Activated CD4-positive, alpha-beta T cell treated with anti-CD3 and anti-CD28 coated beads, Interleukin-2, amount 50 U/mL, for 4 hours (primary cell): ENCODE measurements around the gene RECQL.
"Not testable (repeated sequence)": the region's sequence is repeated elsewhere in the genome, so short reads cannot be mapped to it uniquely, and the experiment has no call there.

Experiments used
- DNase-seq, 2 experiments: peaks; one replicate each; pipeline ENCODE4 v3.0.0-alpha.2; 2020

RECQL gene

DNA sequence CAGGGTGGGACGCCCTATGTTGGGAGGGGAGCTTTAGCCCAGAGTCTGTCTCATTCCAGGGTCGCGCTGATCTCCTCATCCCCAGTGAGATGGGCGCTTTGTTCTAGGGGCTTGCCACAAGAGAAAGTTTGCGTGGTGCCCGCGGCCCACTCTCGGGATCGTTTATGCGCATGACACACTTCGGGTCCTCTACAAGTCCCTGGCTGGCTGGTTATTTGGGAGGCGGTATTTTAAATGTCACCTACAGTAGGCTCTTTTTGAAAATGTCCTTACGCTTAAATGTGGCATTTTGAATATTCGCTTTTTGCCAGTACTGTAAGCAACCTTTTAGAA, 695 bp upstream of the RECQL start:
- DNase-seq, result peak; percentile 30 to 32

DNA sequence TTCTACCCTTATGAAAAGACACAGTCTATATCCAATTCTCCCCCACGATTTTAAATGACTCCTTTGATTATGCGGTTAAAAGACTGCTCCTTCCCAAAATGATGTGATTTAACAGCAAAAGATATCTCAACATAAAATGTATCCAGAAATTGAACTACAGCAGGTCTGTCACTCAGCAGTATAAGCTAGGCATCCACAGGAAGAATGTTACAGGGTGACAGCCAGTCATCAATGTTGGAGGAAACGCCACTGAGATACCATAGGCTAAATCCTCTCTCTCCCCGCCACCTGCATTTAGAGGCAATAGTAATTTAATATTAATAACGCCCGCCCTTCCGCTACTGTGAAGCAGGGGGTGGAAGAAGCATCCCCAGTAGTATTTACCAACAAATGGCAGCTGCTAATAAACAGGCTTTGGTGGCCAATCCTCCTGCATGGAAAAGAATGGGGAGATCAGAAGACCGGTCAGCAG, 613 bp downstream of the RECQL start:
- DNase-seq, result no peak

DNA sequence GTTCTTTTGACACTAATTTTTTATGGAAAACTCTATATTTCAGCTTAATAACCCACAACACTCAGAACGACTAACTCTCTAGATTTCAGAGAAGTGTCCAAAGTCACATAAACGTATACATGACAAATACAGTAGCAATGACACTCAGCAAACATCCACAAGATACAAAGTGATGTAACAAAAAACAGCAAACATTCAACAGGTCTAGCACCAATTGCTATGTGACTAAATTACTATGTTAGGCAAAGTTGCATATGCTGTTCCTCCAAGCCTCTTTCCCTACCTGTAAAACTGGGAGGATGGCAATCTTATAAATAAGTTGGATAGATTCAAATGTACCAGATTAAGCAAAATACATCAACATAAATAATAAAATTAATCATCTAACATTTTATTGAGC, 1.7 kb downstream of the RECQL start:
- DNase-seq, result no peak

DNA sequence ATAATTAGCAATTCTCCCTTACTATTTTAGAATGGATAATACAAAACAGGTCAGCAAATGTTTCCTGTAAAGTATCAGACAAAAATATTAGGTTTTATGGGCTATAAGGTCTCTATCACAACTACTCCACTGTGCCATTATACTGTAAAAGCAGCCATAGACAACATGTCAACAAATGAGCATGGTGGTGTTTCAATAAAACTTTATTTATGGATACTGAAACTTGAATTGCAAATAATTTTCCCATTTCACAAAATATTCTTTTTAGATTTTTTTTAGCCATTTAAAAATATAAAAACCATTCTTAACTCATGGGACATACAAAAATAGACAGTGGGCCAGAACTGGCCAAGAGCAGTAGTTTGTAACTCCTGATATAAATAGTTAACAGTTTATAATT, 15.4 kb downstream of the RECQL start:
- DNase-seq, result no peak

DNA sequence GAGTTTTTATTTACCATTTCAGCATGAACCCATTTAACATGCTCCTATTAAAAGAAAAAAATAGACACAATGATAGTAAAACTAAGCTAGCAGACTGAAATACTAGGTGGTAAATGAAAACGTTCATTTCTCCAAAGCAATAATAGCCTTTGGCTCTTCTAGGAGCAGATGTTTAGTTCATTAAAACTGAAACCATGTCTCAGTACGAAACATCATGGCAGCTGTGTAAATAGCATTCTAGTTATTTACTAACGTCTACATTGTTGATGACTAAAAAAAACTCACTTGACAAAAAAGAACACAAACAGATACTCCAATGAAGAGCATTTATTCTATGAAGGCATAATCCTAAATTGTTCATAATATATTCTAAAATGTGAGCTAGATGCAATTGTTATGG, 17.9 kb downstream of the RECQL start:
- DNase-seq, result no peak

DNA sequence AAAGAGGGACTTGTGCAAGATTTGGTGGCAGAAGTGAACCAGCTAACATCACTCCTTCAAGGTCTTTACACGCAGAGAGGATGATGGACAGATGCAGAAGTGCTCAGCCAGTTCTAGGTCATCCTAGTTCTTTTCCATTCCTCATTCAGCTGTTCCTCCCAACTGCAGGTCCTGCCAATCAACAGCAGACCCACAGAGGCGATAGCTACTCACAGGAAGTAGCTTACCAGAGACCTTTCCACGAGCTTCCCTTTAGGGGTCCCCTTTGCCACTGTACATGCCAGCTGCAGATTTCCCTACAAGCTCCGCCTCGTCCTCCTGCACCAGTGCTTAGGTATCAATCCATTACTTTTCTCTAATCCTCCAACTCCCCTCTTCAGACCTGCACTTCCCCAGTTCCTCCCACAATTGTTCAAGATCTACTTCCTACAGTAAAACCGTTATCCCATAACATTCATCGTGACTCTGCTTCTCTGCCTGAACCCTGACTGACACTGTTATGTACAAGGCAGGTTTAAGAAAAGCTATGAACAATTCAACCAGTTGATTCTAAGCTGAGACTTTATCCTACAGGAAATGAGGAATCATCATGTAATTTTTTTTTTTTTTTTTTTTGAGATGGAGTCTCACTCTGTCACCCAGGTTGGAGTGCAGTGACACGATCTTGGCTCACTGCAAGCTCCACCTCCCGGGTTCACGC, 22.5 kb downstream of the RECQL start:
- DNase-seq, result no peak

DNA sequence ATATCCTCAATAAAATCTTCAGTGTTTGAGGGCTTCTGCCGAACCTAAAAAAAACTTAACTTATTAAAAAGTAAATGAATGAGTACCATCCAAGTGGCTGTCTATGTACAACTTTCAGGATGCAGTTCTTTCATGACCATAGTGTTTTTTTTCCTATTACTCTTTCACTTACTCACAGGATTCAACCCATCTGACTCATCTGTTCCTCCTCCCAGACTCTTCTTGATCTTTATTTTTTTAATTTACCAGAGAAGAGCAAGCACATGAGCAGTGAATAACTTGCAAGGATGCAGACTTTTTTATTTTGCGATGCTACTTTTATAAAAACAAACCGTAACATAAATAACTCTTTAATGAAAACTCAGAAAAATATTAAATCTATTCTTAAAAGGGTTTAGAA, 24.5 kb downstream of the RECQL start:
- no peak for DNase-seq

DNA sequence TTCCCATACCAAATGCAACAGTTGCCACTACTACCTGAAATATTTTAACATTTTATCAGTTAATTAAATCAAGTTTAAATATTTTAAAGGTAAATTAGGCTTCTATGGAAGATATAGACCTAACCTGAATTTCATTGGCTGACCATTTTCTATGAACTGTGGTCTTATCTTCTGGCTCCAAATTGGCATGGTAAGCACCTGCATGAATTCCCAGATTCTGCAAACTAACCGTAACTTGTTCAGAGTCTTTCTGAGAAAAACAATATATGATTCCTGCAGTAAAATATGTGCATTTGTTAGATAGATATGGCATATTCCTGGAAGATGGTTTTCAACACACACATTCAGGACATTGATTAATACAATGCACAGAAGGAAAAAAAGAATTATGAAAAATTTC, 25.9 kb downstream of the RECQL start:
- no peak for DNase-seq

DNA sequence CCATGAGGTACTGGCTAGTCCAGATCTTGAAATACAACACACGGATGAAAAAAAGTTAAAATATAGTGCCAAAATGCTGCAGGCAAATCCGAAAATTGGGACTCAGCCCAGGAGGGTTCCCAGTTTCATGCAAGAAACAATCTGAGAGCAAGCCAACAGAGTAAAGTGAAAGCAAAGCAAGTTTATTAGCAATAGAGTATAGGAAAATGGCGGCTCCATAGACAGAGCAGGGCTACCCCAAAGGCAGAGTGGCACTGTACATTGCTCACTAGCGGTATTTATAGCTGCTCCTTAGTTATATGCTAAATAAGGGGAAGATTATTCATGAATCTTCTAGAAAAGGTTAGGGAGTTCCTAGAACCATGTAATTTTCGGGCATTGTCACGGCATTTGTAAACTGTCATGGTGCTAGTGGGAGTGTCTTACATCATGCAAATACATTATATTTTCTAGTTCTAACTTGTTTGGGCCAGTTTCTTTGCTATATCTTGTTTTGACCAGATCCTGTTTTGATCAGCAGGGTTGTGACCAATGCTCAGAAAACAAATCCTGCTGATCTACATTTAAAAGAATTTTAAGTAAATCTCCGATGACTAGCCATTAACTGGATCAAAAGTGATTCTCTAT, 29.1 kb downstream of the RECQL start:
- DNase-seq, result no peak

DNA sequence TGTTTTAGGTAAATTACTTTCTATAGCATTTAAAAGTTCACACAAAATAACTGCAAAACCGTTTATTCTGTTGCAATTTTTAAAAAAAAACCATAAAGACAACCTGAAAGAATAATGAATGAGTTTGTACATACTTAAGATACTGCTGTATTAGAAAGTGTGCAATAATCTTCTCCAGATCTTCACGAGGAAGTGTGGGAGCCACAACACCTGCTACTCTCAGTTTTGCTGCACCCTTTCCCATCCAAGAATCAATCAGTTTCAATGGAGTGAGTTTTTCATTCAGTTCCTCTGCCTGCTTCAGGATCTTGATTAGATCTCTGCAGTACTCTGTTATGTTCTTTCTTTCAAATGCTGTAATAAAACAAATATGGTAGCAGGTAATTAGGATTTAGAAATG, 30.1 kb downstream of the RECQL start:
- no peak for DNase-seq

DNA sequence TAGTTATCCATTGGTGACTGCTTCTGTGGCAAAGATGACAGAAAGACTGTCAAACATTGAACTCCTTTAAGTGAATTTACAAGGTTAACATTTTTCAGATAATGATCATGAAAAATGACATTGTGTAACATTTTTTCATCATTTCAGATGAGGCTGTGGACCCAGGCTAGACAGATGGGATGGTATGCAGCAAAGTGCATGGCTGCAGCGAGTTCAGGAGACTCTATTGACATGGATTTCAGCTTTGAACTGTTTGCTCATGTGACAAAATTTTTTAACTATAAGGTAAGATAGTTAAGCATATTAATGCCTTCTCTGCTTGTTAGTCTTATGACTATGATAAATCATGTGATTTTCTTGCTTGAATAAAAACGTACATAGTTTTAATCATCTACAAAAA, 34.1 kb downstream of the RECQL start:
- DNase-seq, result not testable (repeated sequence)

DNA sequence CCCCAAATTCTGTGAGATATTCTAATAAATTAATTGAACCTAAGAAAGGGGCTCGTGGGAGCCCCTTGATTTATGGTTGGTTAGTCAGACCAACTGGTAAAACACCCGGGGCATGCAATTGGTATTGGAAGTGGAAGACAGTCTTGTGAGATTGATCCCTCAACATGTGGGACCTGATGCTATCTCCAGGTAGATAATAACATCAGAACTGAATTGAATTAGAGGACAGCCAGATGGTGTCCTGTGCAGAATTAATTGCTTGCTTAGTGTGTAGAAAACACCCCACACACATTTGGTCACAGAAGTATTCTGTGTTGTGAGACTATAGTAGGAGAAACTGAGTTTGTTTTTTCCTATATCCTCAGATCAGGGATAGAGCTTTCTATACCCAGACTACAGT, 42.0 kb downstream of the RECQL start:
- no peak for DNase-seq

DNA sequence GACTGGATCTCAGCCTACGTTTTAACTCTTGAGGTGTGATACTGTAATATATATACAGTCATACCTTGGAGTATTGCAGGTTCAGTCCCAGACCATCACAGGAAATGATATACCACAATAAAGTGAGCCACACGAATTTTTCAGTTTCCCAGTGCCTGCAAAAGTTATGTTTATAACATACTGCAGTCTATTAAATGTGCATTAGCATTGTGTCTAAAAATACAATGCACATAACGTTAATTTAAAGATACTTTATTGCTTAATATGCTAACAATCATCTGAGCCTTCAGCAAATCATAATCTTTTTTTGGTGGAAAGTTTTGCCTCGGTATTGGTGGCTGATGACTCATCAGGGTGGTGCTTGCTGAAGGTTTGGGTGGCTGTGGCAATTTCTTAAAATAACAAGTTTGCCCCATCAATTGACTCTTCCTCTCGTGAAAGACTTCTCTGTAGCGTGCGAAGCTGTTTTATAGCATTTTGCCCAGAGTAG, 45.1 kb downstream of the RECQL start:
- peak; percentile 23 to 31 for DNase-seq

DNA sequence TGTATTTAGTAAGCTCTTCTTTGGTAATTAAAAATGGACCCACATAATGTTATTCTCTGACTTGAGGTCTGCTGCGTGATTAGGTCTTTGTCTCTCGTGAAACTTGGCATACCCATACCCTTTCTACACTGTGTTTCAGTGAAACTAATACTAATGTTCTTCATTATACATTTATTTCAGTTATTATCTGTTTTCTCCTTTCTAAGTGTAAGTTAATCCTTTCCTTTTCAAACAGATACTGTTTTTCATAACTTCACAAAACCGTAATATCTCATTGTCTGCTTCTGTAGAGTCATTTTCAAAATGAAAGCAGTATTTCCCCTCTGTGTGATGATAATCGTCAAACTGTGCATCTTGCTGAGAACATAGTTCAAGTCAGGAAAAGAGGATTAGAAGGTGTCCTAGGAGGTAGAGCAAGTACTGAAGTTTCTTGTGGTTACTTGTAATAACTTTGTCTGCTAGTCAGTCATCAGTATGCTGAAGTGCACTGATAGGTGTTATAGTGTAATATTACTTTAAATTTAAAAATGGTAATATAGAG, 48.1 kb downstream of the RECQL start:
- no peak for DNase-seq

DNA sequence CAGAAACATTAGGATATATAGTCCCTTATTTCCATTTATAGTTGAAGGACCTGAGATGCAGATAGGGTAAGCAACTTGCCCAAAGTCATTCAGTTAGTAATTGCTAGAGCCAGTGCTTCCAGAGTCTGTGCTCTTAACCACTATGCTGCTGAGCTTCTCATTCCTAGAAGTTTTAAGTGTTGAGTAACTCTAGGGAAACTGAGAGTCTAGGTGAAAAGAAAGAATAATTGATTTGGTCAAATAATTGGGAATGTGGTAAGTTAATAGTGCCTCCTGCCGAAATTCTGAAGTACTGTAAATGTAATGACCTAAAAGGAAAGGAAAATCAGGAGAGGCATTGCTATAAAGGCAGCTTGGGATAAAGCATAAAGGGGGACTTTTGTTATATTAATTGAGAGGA, 49.9 kb downstream of the RECQL start:
- no peak for DNase-seq

DNA sequence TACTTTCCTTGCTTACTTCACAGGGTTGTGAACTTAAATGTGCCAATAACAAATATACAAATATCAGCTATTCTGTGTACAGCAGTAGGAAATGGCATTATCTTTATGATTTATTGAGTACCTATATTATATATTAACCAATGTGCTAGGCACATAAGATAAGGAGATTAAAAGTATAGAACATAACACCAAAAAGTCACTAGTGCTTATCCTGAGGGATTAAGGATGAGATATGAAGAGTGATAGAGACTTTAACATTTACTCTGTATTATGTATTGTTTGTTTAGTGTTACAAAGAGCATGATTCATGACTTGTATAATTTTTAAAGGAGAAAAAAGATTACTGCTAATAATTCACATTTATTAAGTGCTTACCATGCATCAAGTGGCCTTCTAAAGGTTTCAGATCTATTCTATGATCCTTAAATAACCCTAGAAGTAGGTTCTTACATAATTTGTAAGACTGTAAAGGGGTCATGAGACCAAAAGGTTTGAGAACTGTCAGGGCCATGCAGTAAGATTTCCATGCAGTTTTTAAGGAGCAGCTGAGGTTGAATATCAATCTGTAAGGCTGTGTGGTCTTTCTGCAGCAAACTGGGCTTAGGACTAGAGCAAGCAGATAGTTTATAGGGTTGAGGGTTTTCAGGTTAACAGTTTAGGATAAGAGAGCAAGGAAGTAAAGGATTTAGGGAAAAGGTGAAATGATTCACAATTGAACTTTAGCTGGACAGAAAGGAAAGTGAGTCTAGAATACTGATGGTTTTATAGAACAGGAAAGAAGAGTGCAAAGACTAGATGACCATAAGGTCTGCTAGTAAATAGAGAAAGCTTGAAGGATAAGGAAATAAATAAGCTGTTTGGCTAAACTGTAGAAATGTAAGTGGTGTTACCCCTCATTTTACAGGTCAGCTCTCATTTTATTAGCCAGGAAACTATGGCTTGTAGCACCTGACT, 57.0 kb downstream of the RECQL start:
- no peak for DNase-seq

DNA sequence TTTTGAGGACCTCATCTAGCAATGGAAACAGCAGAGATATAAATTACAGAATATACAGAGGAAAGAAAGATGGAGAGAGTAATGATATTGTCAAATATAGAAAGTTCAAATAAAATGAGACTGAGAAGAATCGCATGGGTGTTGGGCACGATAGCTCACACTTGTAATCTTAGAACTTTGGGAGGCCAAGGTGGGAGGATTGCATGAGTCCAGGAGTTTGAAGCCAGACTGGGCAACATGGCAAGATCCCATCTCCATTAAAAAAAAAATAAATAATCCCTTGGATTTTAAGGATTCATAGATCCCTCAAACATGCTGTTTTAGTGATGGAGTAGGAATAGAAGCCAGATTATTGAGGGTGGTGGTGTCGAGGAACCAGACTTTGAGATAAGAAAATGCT, 62.1 kb downstream of the RECQL start:
- no peak for DNase-seq

DNA sequence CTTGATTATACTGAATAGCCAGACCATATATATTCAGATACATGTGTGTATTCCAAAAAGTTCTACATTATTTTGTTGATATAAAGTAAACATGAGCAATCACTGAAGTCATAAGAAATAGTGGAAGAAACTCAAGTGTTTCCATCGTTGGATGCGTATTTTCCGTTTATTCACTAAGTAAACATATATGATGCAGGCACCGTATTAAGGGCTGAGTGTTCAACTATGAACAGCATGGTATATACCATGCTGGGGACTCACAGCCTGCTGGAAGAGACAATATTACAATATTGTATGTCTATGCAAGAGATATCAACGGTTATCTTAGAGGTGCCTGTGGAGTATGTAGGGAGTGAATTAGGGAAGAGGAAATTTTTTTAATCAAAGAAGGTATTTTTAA, 62.8 kb downstream of the RECQL start:
- DNase-seq, result no peak

DNA sequence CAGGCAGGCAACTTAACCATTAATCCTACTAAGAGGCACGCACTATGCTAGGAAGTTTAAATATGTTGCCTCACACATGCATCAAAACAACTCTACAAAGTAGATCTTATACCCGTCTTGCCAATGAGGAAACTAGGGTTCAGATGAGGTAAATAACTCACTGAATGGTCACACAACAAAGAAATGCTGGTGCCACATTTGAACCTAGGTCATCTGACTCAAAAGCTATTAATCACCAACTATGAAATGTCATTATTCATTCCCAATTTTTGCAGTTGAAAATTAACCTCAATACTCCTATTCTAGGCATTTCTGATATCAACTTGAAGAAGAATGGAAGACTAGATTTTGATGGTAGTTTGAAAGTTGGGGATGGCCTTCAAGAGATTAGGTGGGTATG, 66.7 kb downstream of the RECQL start:
- DNase-seq, result no peak

DNA sequence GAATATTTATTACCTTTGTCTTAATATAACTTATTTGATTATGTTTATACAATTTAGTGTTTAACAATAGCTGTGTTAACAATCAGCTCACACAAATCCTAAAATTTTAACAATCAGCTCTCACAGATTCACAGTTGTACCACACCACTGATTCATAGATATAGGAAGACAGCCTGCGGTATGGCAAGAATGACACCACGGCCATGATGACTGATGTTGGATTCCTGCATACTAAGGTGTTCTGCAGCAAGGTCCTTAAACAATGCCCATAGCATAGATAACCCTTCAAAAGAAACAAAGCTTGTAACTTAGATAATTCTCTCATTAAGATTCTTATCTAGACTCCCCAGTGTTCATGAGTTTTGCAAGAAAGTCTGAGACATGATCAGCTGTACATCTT, 67.9 kb downstream of the RECQL start:
- DNase-seq, result no peak

DNA sequence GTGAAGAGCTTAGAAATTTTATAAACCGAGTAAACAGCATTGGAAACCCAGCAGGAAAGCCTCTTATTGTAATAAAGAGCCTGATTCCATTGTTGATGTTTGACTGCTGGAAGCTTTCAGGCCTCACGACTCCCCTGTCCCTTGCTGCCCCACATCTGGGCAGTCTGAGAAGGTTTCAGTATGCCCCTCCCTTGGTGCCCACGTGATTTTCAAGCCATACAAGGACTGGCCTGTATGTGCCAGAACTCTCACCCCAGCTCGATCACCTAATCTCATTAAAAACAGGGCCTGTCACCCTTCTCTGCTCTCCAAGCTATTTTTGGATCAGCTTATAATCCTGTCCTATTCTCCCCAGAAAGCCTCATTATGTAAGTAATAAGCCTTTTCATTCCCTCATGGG, 71.4 kb downstream of the RECQL start:
- no peak for DNase-seq

DNA sequence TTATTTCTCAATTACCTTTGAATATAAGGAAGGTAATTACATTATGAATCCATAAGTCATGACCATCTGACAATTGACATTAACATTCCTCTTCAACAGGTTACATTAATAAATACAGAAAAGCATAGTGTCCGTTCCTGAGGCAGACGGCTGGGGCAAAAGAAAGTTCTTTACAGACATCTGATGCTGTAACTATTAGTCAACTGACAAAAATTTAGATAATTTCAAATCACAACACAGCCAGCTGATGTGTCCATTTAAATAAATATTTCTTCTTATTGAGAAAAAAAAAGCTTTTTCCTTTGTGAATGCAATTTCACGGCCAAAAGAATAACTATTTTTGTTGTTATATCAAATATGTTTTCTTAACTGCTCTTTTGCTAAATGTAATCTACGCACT, 73.2 kb downstream of the RECQL start:
- DNase-seq, result no peak

DNA sequence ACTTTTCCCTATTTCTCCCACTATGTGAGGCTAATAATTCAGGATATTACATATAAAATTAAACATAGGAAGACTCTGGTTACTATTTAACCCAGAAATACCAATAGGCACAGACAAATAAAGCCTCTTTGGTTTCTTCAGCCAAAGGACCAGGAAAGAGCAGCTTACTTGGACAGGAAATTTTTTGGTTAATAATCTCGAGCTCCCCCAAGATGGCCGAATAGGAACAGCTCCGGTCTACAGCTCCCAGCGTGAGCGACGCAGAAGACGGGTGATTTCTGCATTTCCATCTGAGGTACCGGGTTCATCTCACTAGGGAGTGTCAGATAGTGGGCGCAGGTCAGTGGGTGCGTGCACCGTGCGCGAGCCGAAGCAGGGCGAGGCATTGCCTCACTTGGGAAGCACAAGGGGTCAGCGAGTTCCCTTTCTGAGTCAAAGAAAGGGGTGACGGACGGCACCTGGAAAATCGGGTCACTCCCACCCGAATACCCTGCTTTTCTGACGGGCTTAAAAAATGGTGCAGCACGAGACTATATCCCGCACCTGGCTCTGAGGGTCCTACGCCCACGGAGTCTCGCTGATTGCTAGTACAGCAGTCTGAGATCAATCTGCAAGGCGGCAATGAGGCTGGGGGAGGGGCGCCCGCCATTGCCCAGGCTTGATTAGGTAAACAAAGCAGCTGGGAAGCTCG, 82.3 kb downstream of the RECQL start:
- not testable (repeated sequence) for DNase-seq
